Neural cell (in vitro differentiated cells): ENCODE measurements around the gene PDE3A. TPM values are rescaled to one million over a fixed set of nuclear protein-coding genes. Genes with fewer than 3 reads are reported as not detected.

Source experiments
- H2AFZ ChIP-seq: fragments of 200-600, 300-800 bp; sonication (generic), shearing (Covaris generic); 2 replicates; pipeline ENCODE4 v1.6.0; 2014; ENCODE audit warnings: low read depth, mild to moderate bottlenecking, antibody characterized with exemption, low read length, moderate library complexity
- H3F3A ChIP-seq: fragments of 200-600 bp; shearing (Covaris generic); 2 replicates; pipeline ENCODE4 v1.6.1; 2016; ENCODE audit warnings: mild to moderate bottlenecking, moderate library complexity, mixed read lengths, antibody characterized with exemption, low read length; ENCODE audit not compliant: insufficient read depth, poor library complexity, severe bottlenecking
- H3K27ac ChIP-seq: fragments of 200-600, 300-800 bp; sonication (generic), shearing (Covaris generic); 2 replicates; pipeline ENCODE4 v1.5.1; 2014; ENCODE audit warnings: mild to moderate bottlenecking, low read length, moderate library complexity
- H3K27me3 ChIP-seq: fragments of 300-800, 200-600 bp; sonication (generic), shearing (Covaris generic); 2 replicates; pipeline ENCODE4 v1.6.0; 2014; ENCODE audit warnings: mild to moderate bottlenecking, low read depth, low read length, moderate library complexity; ENCODE audit not compliant: insufficient read depth
- H3K36me3 ChIP-seq: fragments of 300-800, 200-600 bp; sonication (generic), shearing (Covaris generic); 2 replicates; pipeline ENCODE4 v1.5.1; 2014; ENCODE audit warnings: mild to moderate bottlenecking, antibody characterized with exemption, low read length, moderate library complexity; ENCODE audit not compliant: insufficient read depth
- H3K4me2 ChIP-seq: fragments of 300-800, 200-600 bp; sonication (generic), shearing (Covaris generic); 2 replicates; pipeline ENCODE4 v1.6.0; 2014; ENCODE audit warnings: mild to moderate bottlenecking, low read length
- H3K4me3 ChIP-seq: fragments of 300-800, 200-600 bp; sonication (generic), shearing (Covaris generic); 2 replicates; pipeline ENCODE4 v1.5.1; 2014; ENCODE audit warnings: mild to moderate bottlenecking, low read length, moderate library complexity
- H3K79me2 ChIP-seq: fragments of 200-600 bp; shearing (Covaris generic); replicated peaks from 2 replicates; pipeline ENCODE4 v1.6.0; 2014; ENCODE audit warnings: mild to moderate bottlenecking, low read length, moderate library complexity; ENCODE audit not compliant: insufficient read depth
- H3K9ac ChIP-seq: fragments of 300-800, 200-600 bp; sonication (generic), shearing (Covaris generic); 2 replicates; pipeline ENCODE4 v1.6.1; 2016; ENCODE audit warnings: mild to moderate bottlenecking, low read length, mixed read lengths
- H3K9me2 ChIP-seq: fragments of 200-600 bp; shearing (Covaris generic); 2 replicates; pipeline ENCODE4 v1.6.1; 2016; ENCODE audit warnings: mild to moderate bottlenecking, low read length, mixed read lengths; ENCODE audit not compliant: insufficient read depth
- H3K9me3 ChIP-seq: fragments of 200-600, 300-800 bp; sonication (generic), shearing (Covaris generic); 2 replicates; pipeline ENCODE4 v1.6.1; 2016; ENCODE audit warnings: mild to moderate bottlenecking, mixed run types, low read length, moderate library complexity, mixed read lengths
- H4K20me1 ChIP-seq: fragments of 200-600 bp; shearing (Covaris generic); 2 replicates; pipeline ENCODE4 v1.6.1; 2016; ENCODE audit warnings: mild to moderate bottlenecking, mixed run types; ENCODE audit not compliant: insufficient read depth
- EP300 ChIP-seq: fragments of 450-650 bp; conservative IDR thresholded peaks from 2 replicates; pipeline ENCODE4 v1.6.1; 2014; ENCODE audit warnings: antibody characterized with exemption, mild to moderate bottlenecking, moderate library complexity; ENCODE audit not compliant: poor library complexity, severe bottlenecking
- EZH2 ChIP-seq: fragments of 200-600, 300-800 bp; shearing (Covaris generic), sonication (generic); IDR thresholded peaks from 2 replicates; pipeline ENCODE4 v1.6.1; 2014; ENCODE audit warnings: antibody characterized with exemption, low read length, borderline replicate concordance, mild to moderate bottlenecking; ENCODE audit not compliant: insufficient read depth, poor library complexity, severe bottlenecking
- MXI1 ChIP-seq: fragments of 450-650 bp; conservative IDR thresholded peaks from 2 replicates; pipeline ENCODE4 v1.6.1; 2014; ENCODE audit warnings: antibody characterized with exemption, mild to moderate bottlenecking; ENCODE audit not compliant: poor library complexity, severe bottlenecking
- POLR2AphosphoS5 ChIP-seq: IDR thresholded peaks from 2 replicates; pipeline ENCODE4 v1.6.1; 2012
- RAD21 ChIP-seq: fragments of 450-650 bp; conservative IDR thresholded peaks from 2 replicates; pipeline ENCODE4 v1.6.1; 2014; ENCODE audit warnings: antibody characterized with exemption, mild to moderate bottlenecking, moderate library complexity
- SMC3 ChIP-seq: fragments of 450-650 bp; conservative IDR thresholded peaks from 2 replicates; pipeline ENCODE4 v1.6.1; 2014; ENCODE audit warnings: antibody characterized with exemption, mild to moderate bottlenecking, moderate library complexity; ENCODE audit not compliant: poor library complexity
- TAF1 ChIP-seq: IDR thresholded peaks from 2 replicates; pipeline ENCODE4 v1.6.1; 2012; ENCODE audit warnings: low read depth
- polyA plus RNA-seq: library from polyadenylated mRNA; depleted of rRNA; stranded (reverse); fragments of >200 nt; gene quantifications from 2 replicates; pipeline ENCODE4 v1.2.3, GENCODE V29; 2014
- TF ChIP-seq, protein P1 (sequence below): fragments of 450-650 bp; IDR thresholded peaks from 2 replicates; pipeline ENCODE4 v1.5.1; 2014; ENCODE audit warnings: antibody characterized with exemption, mild to moderate bottlenecking, moderate library complexity; ENCODE audit not compliant: poor library complexity, severe bottlenecking
- TF ChIP-seq, protein P2 (sequence below): IDR thresholded peaks from 2 replicates; pipeline ENCODE4 v1.6.1; 2012; ENCODE audit warnings: borderline replicate concordance

Gene PDE3A
- polyA plus RNA-seq, 1 donor from 2014 or later = 0.94 TPM

DNA sequence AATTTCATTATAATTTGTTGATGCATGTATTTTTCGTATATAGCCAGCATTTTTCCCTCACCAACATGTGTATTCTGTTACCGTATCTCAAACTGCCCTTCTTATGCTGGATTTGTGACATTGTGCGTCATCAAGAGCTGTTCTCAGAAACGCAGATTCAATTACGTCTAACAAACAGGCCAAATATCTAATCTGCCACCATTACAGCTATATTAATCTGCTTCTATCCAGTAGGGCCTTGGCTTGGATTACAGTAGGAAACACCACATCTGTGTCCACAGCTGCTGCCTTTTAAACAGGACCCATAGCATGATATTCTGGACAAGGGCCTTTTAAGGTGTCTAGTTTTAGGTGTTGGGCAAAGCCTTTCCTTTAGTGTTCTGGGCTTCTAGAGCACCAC lies 140.6 kb downstream of the PDE3A start:
- Histone ChIP-seq H3K27ac (no peak overlapping the region), H3K79me2 (no peaks in the 10 kb centered on the region), H3K4me3 (no peak overlapping the region), H4K20me1 (no peaks in the 10 kb centered on the region), H3K9me3 (no peaks in the 10 kb centered on the region), H3K4me2 (no peak overlapping the region), H3K9me2 (no peaks in the 10 kb centered on the region), H3K36me3 (no peaks in the 10 kb centered on the region), H3K9ac (no peak overlapping the region), H3F3A (no peaks in the 10 kb centered on the region), H3K27me3 (no peaks in the 10 kb centered on the region), H2AFZ (no peak overlapping the region)
- TF ChIP-seq POLR2AphosphoS5 = no peak
- TF ChIP-seq MXI1 = no peak
- TF ChIP-seq, protein P1, sequence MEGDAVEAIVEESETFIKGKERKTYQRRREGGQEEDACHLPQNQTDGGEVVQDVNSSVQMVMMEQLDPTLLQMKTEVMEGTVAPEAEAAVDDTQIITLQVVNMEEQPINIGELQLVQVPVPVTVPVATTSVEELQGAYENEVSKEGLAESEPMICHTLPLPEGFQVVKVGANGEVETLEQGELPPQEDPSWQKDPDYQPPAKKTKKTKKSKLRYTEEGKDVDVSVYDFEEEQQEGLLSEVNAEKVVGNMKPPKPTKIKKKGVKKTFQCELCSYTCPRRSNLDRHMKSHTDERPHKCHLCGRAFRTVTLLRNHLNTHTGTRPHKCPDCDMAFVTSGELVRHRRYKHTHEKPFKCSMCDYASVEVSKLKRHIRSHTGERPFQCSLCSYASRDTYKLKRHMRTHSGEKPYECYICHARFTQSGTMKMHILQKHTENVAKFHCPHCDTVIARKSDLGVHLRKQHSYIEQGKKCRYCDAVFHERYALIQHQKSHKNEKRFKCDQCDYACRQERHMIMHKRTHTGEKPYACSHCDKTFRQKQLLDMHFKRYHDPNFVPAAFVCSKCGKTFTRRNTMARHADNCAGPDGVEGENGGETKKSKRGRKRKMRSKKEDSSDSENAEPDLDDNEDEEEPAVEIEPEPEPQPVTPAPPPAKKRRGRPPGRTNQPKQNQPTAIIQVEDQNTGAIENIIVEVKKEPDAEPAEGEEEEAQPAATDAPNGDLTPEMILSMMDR = no peak
- TF ChIP-seq TAF1 = no peak
- TF ChIP-seq EP300 = no peak
- TF ChIP-seq RAD21 = no peak
- TF ChIP-seq SMC3 = no peak
- no peak for TF ChIP-seq EZH2
- TF ChIP-seq, protein P2, sequence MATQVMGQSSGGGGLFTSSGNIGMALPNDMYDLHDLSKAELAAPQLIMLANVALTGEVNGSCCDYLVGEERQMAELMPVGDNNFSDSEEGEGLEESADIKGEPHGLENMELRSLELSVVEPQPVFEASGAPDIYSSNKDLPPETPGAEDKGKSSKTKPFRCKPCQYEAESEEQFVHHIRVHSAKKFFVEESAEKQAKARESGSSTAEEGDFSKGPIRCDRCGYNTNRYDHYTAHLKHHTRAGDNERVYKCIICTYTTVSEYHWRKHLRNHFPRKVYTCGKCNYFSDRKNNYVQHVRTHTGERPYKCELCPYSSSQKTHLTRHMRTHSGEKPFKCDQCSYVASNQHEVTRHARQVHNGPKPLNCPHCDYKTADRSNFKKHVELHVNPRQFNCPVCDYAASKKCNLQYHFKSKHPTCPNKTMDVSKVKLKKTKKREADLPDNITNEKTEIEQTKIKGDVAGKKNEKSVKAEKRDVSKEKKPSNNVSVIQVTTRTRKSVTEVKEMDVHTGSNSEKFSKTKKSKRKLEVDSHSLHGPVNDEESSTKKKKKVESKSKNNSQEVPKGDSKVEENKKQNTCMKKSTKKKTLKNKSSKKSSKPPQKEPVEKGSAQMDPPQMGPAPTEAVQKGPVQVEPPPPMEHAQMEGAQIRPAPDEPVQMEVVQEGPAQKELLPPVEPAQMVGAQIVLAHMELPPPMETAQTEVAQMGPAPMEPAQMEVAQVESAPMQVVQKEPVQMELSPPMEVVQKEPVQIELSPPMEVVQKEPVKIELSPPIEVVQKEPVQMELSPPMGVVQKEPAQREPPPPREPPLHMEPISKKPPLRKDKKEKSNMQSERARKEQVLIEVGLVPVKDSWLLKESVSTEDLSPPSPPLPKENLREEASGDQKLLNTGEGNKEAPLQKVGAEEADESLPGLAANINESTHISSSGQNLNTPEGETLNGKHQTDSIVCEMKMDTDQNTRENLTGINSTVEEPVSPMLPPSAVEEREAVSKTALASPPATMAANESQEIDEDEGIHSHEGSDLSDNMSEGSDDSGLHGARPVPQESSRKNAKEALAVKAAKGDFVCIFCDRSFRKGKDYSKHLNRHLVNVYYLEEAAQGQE = no peak

DNA sequence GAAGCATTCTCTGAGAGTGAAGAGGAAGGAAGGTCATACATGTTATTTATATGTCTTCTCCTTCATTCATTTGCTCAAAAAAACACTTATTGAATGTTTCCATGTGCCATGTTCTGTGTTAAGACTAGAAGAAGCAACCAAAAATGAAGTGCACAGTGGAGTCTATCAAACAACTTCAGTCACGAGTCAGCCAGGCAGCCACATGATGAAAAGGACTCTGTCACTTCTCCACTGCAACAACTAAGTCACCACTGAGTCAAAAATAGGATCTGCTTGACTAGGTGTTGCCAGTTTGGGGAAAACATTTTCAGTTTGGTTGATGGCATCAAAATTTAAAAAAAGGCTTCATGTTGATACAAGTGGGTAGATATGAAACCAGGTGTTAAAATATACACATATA lies 142.5 kb downstream of the PDE3A start:
- Histone ChIP-seq H3F3A (no peaks in the 10 kb centered on the region), H3K9me3 (no peaks in the 10 kb centered on the region), H3K27ac (no peak overlapping the region), H2AFZ (no peak overlapping the region), H3K9ac (no peak overlapping the region), H3K4me3 (no peak overlapping the region), H3K36me3 (no peaks in the 10 kb centered on the region), H3K4me2 (no peak overlapping the region), H3K27me3 (no peaks in the 10 kb centered on the region), H3K9me2 (no peaks in the 10 kb centered on the region), H3K79me2 (no peaks in the 10 kb centered on the region), H4K20me1 (no peaks in the 10 kb centered on the region)
- TF ChIP-seq RAD21 = no peak
- TF ChIP-seq, protein P1 = no peak
- no peak for TF ChIP-seq MXI1
